HG03439 (cell line): ENCODE data around the gene ELAVL2.

Experiments used
- ATAC-seq: cut with Tn5 transposase; IDR thresholded peaks from one replicate; pipeline ENCODE4 v1.9.1; 2021; ENCODE audit warnings: mild to moderate bottlenecking, moderate library complexity; ENCODE audit not compliant: unreplicated experiment

ELAVL2 gene

DNA sequence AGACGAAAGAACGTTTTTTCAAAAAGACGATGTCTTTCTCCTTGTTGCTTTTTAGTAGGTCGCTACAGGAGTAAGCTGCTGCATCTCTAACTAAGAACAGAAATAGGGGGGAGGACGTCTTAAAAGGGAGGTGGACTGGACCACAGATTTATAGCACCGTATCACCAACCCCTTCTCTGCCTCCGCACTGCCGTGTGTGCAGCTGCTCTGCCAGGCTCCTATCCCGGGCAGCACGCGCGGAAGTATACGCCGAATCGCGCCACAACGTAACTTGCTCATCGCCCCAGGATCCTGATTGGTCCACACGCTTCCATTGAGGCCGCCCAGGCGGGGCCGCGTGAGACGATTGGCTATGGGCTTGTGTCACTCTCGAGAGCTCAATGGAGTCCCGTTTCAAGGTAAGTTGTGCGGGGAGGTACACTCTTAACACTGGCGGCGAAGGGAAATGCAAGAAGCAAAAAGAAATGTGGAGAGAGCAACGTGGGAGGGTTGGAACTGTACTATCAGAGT, at the start of gene ELAVL2:
Gene ELAVL2 (minus strand): TSS at position 121 of the 510 bp plus-strand sequence. CDS start 64,006 bp downstream, outside the sequence.
- no peak for ATAC-seq

DNA sequence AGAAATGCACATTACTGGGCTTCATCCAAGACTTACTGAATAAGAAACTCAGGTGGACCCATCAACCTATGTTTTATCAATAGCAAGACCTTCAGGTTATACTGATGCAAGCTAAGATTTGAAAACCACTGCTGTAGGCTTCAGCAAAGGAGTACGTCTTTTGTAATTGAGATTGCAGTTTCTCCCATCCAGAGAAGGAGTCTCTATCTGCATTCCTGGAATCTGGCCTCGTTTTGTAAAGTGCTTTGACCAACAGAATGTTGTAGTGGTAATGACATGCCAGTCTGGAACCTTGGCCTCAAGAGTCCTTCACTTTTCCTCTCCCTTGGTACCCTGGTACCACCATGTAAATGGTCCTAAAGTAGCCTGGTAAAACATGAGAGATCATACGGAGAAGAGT, 32.2 kb upstream of the ELAVL2 start:
- no peak for ATAC-seq

DNA sequence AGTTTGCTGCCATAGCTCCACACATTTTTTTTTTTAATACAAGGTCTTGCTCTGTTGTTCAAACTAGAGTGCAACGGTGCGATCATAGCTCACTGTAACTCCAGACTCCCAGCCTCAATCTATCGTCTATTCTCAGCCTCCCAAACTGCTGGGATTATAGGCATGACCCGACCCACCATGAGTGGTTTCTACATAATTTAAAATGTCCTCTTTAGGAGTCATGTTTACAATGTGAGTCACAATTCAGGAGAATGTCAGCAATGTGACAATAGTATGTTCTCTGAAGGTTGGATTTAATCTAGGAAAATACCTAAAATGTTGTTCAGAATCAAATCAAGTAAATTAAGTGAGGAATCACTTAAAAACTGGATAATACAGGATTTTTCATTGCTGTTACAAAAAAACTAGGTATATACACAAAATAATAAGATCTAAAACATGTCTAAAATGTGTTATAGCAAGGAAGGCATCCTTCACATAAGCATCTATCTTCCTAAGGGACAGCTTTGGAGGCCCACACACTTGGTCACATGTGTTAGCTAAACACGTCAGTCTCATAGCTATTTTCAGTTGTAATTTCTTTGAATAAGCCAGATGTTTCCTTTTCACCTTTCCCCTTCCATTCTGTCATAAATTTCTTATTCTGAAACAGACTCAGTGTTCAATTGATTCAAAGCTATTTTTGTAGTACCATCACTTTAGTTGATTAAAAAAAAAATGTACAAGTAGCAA, 30.0 kb upstream of the ELAVL2 start:
- no peak for ATAC-seq

DNA sequence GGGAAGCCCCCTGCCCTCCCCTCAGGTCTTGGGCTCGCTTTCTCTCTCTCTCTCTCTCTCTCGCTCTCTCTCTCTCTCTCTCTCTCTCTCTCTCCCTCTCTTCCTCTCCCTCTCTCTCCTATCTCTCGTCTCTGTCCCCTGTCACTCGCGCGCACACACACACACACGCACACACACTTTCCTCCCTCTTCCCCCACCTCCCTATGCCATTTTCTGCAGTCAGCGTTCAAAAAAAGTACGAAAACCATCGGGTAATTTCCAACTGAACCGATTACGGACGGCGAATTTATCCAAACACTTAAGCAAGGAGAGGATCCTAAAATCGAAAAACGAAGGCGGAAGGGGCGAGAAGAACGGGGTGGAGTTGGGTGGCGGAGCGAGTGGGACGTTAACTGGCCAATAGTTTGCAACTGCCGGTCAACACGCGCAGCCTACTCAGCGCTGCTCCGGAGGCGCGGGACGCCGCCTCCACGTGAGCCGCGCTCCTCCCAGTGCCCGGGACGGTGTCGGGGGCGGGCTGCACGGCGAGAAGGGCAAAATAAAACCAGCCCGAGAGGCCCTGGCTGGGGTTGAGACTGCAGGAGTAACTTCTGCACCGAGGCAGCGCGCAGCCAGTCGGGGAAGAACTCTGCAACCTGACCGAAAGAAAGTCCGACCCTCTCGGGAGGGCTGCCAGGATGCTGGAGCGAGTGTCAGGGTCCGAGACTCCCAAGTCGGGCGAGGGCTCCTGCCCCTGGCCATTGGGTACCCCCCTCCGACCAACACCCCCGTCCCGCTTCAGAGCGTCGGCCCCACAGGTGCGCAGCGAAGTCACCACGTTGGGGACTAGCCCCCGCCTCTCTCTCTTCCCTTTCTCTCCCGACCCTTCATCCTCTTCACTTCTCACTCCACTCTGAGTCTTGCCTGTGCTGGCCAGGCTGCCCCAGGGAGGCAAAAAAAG, 24.9 kb upstream of the ELAVL2 start:
- no peak for ATAC-seq

DNA sequence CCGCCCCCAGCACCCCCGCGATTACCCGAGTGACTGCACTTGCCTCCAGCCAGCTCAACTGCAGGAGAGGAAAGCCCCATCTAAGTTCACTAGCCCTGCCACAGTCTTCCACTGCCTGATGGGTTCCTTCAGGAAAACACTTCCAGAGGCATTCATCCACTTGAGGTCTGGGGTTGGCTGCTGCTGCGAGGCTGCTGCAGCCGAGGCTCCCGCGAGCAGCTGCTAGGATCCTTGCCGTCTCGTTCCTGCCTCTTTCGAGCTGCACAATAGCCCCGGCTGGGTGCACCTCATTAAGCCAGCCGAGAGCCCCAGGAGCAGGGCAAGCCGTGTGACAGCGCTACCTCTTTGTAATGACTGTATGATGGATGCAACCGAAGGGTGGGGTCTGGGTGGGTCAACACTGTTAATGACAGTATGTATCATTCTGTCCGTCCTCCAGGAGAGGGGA, 24.2 kb upstream of the ELAVL2 start:
- no peak for ATAC-seq

- no peak for ATAC-seq
These were observed 23.5 kb upstream of the ELAVL2 start for GRCh38 chr9:23849379-23850035.

- no peak for ATAC-seq
These were observed 16.6 kb upstream of the ELAVL2 start for GRCh38 chr9:23842565-23843129.

GRCh38 chr9:23841304-23841703, 15.3 kb upstream of the ELAVL2 start:
- no peak for ATAC-seq

DNA sequence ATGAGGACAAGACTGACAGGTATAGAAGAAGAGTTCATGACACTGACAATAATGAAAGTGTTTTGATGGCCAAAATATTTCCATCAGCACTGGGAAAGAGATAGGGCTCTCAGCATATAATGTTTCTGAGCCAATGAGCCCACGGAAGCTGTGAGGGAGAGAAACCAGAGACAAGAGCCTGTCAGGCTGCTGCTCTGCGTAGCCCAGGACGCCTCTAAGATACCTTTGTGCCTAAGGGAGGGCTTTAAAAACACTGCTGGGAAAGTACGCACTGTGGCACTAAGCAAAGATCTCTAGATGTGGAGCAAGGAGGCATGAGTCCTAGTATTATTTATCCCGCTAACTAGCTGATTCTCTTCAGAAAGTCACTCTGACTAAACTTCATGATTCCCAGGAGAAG, 11.0 kb upstream of the ELAVL2 start:
- no peak for ATAC-seq

DNA sequence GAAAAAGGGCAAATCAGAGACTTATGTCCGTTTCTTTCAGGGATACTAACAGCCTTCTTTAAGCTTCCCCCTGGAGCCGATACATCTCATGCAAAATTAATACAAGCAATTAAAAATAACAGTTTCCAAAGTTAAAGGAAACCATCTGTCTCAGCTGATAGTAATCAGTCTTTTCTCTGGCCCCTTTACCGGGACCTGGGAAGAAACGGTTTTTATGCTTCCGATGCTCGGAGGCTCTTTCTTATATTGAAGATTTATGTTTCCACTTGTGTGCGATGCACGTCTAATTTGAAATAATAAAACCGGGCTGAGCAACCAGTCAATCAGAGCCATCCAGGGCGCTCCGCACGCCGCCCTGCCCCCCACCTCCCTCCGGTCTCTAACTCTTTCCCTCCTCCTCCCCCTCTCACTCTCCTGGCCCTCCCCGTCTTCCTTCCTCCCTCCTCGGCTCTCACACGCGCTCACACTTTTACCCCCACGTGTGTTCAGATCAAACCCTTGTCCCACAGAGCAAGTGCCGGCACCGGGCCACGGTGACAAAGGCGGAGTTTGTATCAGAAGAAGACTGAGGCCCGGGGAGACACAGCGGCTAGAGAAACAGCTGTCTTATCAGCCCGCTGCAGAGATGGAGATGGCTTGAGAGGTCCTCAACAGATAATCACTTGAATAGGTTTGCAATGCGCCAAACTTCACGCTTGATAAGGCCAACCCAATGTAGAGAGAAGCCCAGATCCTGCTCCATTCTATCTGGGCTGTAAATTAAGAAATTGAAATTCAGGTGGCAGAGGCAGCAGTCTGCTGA, 5.1 kb upstream of the ELAVL2 start:
- no peak for ATAC-seq

GRCh38 chr9:23830476-23830805, 4.4 kb upstream of the ELAVL2 start:
- no peak for ATAC-seq

GRCh38 chr9:23829580-23830475, 3.8 kb upstream of the ELAVL2 start:
- ATAC-seq: no peak

DNA sequence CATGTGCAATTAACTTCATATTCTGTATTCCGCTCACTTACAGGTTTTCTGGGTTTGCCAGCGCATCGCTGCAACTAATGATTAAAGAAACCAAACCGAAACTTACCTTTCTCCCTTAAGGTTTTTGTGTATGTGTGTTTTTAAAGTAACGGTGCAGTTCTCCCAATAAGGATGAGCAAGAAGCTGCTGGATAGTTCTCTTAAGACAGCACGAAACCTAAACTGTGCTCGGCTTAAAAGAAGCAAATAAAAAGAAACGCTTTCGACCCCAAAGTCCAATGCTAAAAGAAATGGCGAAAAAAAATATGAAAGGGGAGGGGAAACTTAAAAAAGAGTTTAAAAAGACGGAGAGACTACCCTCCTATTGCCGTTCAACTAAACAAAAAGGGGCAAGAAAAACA, 340 bp downstream of the ELAVL2 start:
- ATAC-seq: no peak

DNA sequence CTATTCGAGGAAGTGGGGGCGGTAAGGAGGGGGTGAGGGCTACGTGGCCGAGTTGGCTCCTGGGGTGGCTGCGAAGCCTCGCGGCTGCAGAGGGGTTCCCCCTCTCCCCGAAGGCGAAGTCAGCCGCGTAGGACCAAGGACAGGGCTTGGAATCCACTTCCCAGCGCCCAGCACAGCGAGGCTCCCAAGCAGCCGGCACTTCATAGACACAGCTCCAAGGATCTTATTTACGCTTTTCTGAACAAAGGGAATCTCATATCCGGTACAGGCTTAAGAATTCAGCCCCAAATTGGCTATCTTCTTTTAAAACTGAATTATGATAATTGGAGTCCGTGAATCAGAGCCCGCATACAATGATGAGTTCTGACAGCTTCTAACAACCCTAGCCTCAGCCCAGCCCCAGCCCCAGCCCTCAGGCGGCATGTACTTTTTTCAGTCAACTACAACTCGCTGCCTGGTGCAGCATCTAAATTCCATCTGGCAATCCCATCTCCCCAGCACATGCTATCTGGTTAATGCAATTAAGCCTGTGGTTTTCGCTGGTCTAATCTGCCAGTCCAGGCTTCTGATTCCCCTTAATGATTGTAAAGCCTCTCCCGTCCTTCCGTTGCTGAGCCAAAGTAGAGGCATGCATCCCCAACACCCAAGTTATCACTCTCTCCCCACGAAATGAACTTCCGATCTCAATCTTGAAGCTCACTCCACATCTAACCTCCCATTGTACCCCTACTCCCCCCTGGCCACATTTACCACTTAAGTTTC, 1.0 kb downstream of the ELAVL2 start:
- no peak for ATAC-seq

DNA sequence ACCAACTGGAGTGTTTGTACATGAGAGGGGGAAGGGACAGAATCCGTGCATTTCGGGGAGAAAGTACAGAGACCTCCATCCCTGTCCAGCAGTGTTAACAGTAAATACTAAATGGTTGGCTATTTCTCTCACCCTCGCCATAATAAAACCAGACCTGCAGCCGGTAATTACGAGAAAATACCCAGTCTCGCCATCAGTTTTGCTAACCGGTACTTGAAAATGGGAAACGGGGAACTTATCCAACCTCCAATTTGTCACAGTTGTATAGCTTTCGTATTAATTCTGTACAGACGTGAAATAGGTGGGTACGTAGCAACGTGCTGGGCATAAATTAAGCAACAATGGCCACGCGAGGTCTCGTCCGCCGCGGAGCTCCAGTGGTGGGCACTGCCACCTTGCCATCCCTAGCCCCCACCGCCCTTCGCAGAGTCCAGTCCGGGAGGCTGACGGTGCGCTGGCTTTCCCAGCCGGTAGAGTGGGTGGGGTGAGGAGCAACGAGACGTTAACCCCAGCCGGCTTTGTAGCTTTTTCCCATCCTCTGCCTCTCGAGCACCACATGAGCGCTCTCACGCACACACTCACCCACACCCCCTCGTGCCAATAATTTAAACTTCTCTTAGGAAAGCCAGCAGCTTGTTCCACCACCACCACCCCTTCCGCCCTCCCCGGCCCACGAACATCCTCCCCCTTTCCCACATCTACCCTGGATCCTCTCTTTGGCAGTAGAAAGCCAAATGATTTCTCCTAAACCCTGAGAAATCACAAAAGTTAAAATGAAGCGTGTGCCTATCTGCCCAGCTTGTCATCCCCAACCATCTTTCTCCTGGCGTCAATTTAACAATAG, 1.8 kb downstream of the ELAVL2 start:
- ATAC-seq: no peak

DNA sequence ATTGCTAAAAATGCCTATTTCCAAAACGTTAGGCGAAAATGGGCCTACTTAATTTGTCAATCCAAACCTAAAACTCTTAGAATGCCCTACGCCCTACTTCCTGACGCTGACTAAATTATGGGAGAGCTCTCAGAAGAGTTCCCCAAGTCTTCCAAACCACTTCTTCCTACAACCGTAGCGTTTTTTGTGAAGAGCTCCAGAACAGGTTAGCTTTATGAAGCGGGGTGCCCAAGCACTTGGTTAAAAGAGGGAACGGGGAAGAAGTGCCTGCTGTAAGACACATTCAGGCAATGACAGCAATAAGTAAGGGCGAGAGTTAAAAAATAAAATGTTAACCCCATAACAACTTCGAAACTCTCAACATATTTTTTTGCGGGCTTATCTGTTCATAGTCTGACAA, 2.8 kb downstream of the ELAVL2 start:
- no peak for ATAC-seq
